K562 (cell line): ENCODE results near the gene C1orf167. TPM values are rescaled to one million over a fixed set of nuclear protein-coding genes. Genes with fewer than 3 reads are reported as not detected.

Experiments used
- BRD4 ChIP-seq: fragments of 200-600 bp; sonication (generic); IDR thresholded peaks from 2 replicates; pipeline ENCODE4 v1.6.1; 2017; ENCODE audit warnings: inconsistent platforms
- CBX3 ChIP-seq, 2 experiments: IDR thresholded peaks; 1 replicate in 1 of 2; 2 replicates in 1 of 2; pipeline ENCODE4 v1.6.1; 2012; ENCODE audit warnings: inconsistent platforms in 2 of 2, low read length in 2 of 2, borderline replicate concordance in 1 of 2, control low read depth in 1 of 2
- DMBX1 ChIP-seq: fragments of 250-450 bp; sonication (Bioruptor Pico); IDR thresholded peaks from 2 replicates; pipeline ENCODE4 v1.8.0; 2022; ENCODE audit warnings: inconsistent platforms, mild to moderate bottlenecking, moderate library complexity, borderline replicate concordance
- ELF4 ChIP-seq: fragments of 450-650 bp; formaldehyde crosslinking; IDR thresholded peaks from 2 replicates; pipeline ENCODE4 v1.4.0; 2022; ENCODE audit warnings: missing genetic modification characterization
- ETV1 ChIP-seq: fragments of 450-650 bp; conservative IDR thresholded peaks from 2 replicates; pipeline ENCODE4 v1.6.1; 2016; ENCODE audit warnings: missing genetic modification characterization, control low read depth, low read depth, missing compliant biosample characterization
- FOXA3 ChIP-seq, 2 experiments: fragments of 450-650 bp in 1 of 2; sonication (generic) in 1 of 2; formaldehyde crosslinking; IDR thresholded peaks in 1 of 2; conservative IDR thresholded peaks in 1 of 2; 2 replicates each; pipeline versions ENCODE4 v1.4.0 to v1.8.0; 2020 to 2022; ENCODE audit warnings: mild to moderate bottlenecking in 2 of 2, missing genetic modification reagents in 1 of 2
- MTA3 ChIP-seq: fragments of 450-650 bp; formaldehyde crosslinking; IDR thresholded peaks from 2 replicates; pipeline ENCODE4 v1.6.1; 2017; ENCODE audit warnings: mild to moderate bottlenecking, borderline replicate concordance
- MYC ChIP-seq, 2 experiments: fragments of 250-450 bp in 1 of 2; sonication (Bioruptor Pico) in 1 of 2; IDR thresholded peaks; 2 replicates each; pipeline versions ENCODE4 v1.5.1 to v1.6.1; 2012 to 2021; ENCODE audit warnings: low read depth in 2 of 2, borderline replicate concordance in 1 of 2, improper control_type of control experiment in 1 of 2, low read length in 1 of 2, mild to moderate bottlenecking in 1 of 2, moderate library complexity in 1 of 2
- NR2C2 ChIP-seq, 2 experiments: fragments of 200-800 bp in 1 of 2; sonication (Bioruptor generic) in 1 of 2; sonication (generic) in 1 of 2; formaldehyde crosslinking in 1 of 2; IDR thresholded peaks; 2 replicates each; pipeline versions ENCODE4 v1.6.1 to v1.8.0; 2016 to 2022; ENCODE audit warnings: mild to moderate bottlenecking in 1 of 2, missing compliant biosample characterization in 1 of 2, missing genetic modification characterization in 1 of 2, missing genetic modification reagents in 1 of 2
- PML ChIP-seq: IDR thresholded peaks from 2 replicates; pipeline ENCODE4 v1.6.1; 2012; ENCODE audit warnings: low read length, inconsistent platforms
- POLR2A ChIP-seq: fragments of 450-650 bp; conservative IDR thresholded peaks from 2 replicates; pipeline ENCODE4 v1.6.1; 2016
- RHOXF2B ChIP-seq: fragments of 250-450 bp; sonication (Bioruptor Pico); conservative IDR thresholded peaks from 2 replicates; pipeline ENCODE4 v1.5.1; 2021
- XRCC4 ChIP-seq: IDR thresholded peaks from one replicate; pipeline ENCODE4 v1.6.1; 2011; ENCODE audit not compliant: insufficient read depth, insufficient read length; ENCODE audit errors: extremely low read depth
- XRCC5 ChIP-seq: fragments of 200-400 bp; formaldehyde crosslinking; IDR thresholded peaks from 2 replicates; pipeline ENCODE4 v1.6.1; 2017; ENCODE audit warnings: low read depth, mild to moderate bottlenecking, low read length
- ZBTB8A ChIP-seq: fragments of 450-650 bp; IDR thresholded peaks from 2 replicates; pipeline ENCODE4 v1.6.1; 2018; ENCODE audit warnings: mild to moderate bottlenecking, moderate library complexity; ENCODE audit not compliant: partially characterized antibody
- ZC3H8 ChIP-seq: fragments of 450-650 bp; IDR thresholded peaks from 2 replicates; pipeline ENCODE4 v1.6.1; 2017
- ZKSCAN3 ChIP-seq: fragments of 250-450 bp; sonication (Bioruptor Pico); IDR thresholded peaks from 2 replicates; pipeline ENCODE4 v1.4.0; 2020
- ZNF347 ChIP-seq: fragments of 450-650 bp; formaldehyde crosslinking; IDR thresholded peaks from 2 replicates; pipeline ENCODE4 v1.4.0; 2020; ENCODE audit warnings: low read depth, mild to moderate bottlenecking, moderate library complexity
- ZNF668 ChIP-seq: fragments of 250-450 bp; sonication (Bioruptor Pico); IDR thresholded peaks from 2 replicates; pipeline ENCODE4 v1.8.0; 2022; ENCODE audit warnings: mild to moderate bottlenecking, inconsistent platforms
- ZNF696 ChIP-seq: fragments of 250-450 bp; sonication (Bioruptor Pico); conservative IDR thresholded peaks from 2 replicates; pipeline ENCODE4 v1.4.0; 2020; ENCODE audit warnings: mild to moderate bottlenecking, moderate library complexity
- ZNF699 ChIP-seq: fragments of 250-450 bp; sonication (Bioruptor Pico); IDR thresholded peaks from 2 replicates; pipeline ENCODE4 v1.8.0; 2021; ENCODE audit warnings: mild to moderate bottlenecking, moderate library complexity; ENCODE audit not compliant: insufficient replicate concordance
- polyA plus RNA-seq, 8 experiments: library from polyadenylated mRNA; depleted of rRNA in 4 of 8; stranded (reverse) in 5 of 8; unstranded in 3 of 8; fragments of >200 nt; fragmentation: Nextera tagmentation in 2 of 8; fragmentation: Illumina TruSeq in 1 of 8; extraction: Ambion mirVana in 2 of 8; extraction: Trizol in 1 of 8; gene quantifications; 2 replicates each; pipeline versions ENCODE4 v1.2.1 to v1.2.3, GENCODE V29; 2011 to 2014; ENCODE audit warnings: inconsistent platforms in 1 of 8, missing spikeins in 1 of 8
- total RNA-seq, 7 experiments: library from RNA; depleted of rRNA in 6 of 7; stranded (reverse); fragments of >200 nt in 6 of 7; fragmentation: Illumina TruSeq in 2 of 7; extraction: Trizol in 2 of 7; gene quantifications; 2 replicates each; pipeline versions ENCODE4 v1.2.1 to v1.2.3, GENCODE V29; 2011 to 2021; ENCODE audit warnings: low replicate concordance in 1 of 7
- TF ChIP-seq, protein P1 (sequence below): fragments of 450-650 bp; conservative IDR thresholded peaks from 2 replicates; pipeline ENCODE4 v1.6.1; 2016; ENCODE audit warnings: missing genetic modification characterization, low read depth, mild to moderate bottlenecking, control low read depth, missing compliant biosample characterization
- TF ChIP-seq, protein P2 (sequence below), 2 experiments: IDR thresholded peaks; 2 replicates each; pipeline ENCODE4 v1.6.1; 2012; ENCODE audit warnings: improper control_type of control experiment in 2 of 2, low read depth in 2 of 2, low read length in 2 of 2, borderline replicate concordance in 1 of 2
- TF ChIP-seq, protein P3 (sequence below): fragments of 250-450 bp; sonication (Bioruptor Pico); IDR thresholded peaks from 2 replicates; pipeline ENCODE4 v1.9.0; 2021; ENCODE audit warnings: mild to moderate bottlenecking

The C1orf167 gene
- total and polyA plus RNA-seq, 9 of the 15 experiments (the other 6 are each of a cell fraction or from before 2014, with no cell fraction given) = 0.22 to 0.86 (median 0.31) TPM; not detected in 2

DNA sequence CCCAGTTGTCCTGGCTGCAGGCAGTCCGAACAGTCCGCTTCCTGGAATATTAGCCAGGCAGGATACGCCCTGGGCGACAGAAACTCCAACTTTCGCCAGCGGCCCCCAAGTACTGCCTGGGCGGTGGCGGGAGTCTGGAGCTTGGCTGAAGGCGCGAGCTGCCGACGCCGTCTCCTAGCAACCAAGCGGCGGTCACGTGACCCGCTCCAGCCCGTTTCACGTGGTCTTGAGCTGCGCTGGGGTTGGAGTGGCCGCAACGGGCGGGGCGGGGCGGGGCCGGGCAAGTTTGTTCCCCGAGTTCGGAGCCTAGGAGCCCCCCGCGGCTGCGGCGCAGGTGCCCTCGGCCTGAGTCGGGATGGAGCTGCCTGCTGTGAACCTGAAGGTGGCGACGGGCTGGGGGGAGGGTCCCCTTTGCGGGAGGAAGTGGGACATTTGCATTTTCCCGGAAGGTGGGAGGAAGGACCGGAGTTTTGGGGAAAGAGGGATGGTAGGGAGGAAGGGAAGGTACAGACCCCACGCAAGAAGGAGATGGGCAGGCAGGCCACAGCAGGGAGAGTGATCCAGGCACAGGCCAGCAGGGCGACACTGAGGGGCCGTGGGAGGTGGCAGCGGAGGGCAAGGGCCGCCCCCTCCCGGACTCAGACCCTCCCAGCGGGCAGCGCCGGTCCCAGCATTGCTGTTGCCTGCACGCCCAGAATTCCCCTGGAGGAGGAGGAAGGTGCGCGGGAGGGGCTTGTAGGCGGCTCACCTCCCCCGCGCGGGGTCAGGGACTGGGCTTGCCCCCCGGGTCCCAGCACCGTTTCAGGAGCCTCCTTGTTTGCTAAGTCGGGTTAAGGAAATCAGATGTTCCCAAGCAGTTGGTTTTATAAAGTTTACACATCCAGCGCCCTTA is 25.9 kb upstream of the C1orf167 start, which contains the start of gene AGTRAP (continued):
- no peak for TF ChIP-seq NR2C2 (CRISPR knock-in tag; IDR thresholded peaks at IDR 0.05)
- peak; percentile 73 for TF ChIP-seq NR2C2 (tag; IDR thresholded peaks at IDR 0.05)
- TF ChIP-seq XRCC5 = no peak
- peak; percentile 70 for TF ChIP-seq MYC (IDR thresholded peaks at IDR 0.05; ENCODE audit: low read depth, low read length)
- TF ChIP-seq MYC (CRISPR knock-in tag; IDR thresholded peaks at IDR 0.05; ENCODE audit: borderline replicate concordance, low read depth) = peak; percentile 50; the same call in 1 of the 2 replicates
- TF ChIP-seq DMBX1 (CRISPR knock-in tag) = no peak
- peak; percentile 81 for TF ChIP-seq POLR2A
- no peak for TF ChIP-seq PML
- TF ChIP-seq ZNF347 (CRISPR knock-in tag) = no peak
- no peak for TF ChIP-seq ZNF668
- peak in 1 of 2 experiments; percentile 24; a peak in 1 of 3 replicates for TF ChIP-seq CBX3 (IDR thresholded peaks at IDR 0.05; ENCODE audit: borderline replicate concordance in 1 of 2, low read length in 2 of 2)
- 0 out of 2 replicates have a peak, but pooled peaks have one; percentile 81 for TF ChIP-seq RHOXF2B (CRISPR knock-in tag)
- peak; percentile 44 for TF ChIP-seq ETV1 (tag)
- TF ChIP-seq ZBTB8A = no peak
- peak; percentile 84 for TF ChIP-seq ELF4 (CRISPR knock-in tag)
- no peak for TF ChIP-seq ZKSCAN3 (CRISPR knock-in tag)
- TF ChIP-seq, protein P1, sequence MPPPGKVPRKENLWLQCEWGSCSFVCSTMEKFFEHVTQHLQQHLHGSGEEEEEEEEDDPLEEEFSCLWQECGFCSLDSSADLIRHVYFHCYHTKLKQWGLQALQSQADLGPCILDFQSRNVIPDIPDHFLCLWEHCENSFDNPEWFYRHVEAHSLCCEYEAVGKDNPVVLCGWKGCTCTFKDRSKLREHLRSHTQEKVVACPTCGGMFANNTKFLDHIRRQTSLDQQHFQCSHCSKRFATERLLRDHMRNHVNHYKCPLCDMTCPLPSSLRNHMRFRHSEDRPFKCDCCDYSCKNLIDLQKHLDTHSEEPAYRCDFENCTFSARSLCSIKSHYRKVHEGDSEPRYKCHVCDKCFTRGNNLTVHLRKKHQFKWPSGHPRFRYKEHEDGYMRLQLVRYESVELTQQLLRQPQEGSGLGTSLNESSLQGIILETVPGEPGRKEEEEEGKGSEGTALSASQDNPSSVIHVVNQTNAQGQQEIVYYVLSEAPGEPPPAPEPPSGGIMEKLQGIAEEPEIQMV (tag) = no peak
- TF ChIP-seq, protein P2, sequence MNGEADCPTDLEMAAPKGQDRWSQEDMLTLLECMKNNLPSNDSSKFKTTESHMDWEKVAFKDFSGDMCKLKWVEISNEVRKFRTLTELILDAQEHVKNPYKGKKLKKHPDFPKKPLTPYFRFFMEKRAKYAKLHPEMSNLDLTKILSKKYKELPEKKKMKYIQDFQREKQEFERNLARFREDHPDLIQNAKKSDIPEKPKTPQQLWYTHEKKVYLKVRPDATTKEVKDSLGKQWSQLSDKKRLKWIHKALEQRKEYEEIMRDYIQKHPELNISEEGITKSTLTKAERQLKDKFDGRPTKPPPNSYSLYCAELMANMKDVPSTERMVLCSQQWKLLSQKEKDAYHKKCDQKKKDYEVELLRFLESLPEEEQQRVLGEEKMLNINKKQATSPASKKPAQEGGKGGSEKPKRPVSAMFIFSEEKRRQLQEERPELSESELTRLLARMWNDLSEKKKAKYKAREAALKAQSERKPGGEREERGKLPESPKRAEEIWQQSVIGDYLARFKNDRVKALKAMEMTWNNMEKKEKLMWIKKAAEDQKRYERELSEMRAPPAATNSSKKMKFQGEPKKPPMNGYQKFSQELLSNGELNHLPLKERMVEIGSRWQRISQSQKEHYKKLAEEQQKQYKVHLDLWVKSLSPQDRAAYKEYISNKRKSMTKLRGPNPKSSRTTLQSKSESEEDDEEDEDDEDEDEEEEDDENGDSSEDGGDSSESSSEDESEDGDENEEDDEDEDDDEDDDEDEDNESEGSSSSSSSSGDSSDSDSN (IDR thresholded peaks at IDR 0.05; ENCODE audit: borderline replicate concordance in 1 of 2, low read depth in 2 of 2, low read length in 2 of 2) = no peak; a peak in 1 of 4 replicates
- TF ChIP-seq, protein P3, sequence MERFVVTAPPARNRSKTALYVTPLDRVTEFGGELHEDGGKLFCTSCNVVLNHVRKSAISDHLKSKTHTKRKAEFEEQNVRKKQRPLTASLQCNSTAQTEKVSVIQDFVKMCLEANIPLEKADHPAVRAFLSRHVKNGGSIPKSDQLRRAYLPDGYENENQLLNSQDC = no peak
- TF ChIP-seq MTA3 = peak; percentile 89; the same call in 1 of the 2 replicates
- TF ChIP-seq ZC3H8 = no peak
- no peak for TF ChIP-seq ZNF696 (CRISPR knock-in tag)
- no peak for TF ChIP-seq ZNF699 (CRISPR knock-in tag)
- TF ChIP-seq FOXA3 (CRISPR knock-in tag; conservative IDR thresholded peaks at IDR 0.05 in 1 of 2, IDR thresholded peaks at IDR 0.05 in 1 of 2) = peak in 1 of 2 experiments; percentile 50; a peak in 1 of 4 replicates
- TF ChIP-seq XRCC4 = no peak
- TF ChIP-seq BRD4 = peak; percentile 19; the same call in 1 of the 2 replicates
